HG03565 (cell line): Measurements from ENCODE around the gene TP63.

Experiments
- ATAC-seq: cut with Tn5 transposase; IDR thresholded peaks from one replicate; pipeline ENCODE4 v1.9.1; 2021; ENCODE audit warnings: mild to moderate bottlenecking, moderate library complexity; ENCODE audit not compliant: unreplicated experiment

TP63 gene

GRCh38 chr3:189842681-189843602 lies 211.8 kb downstream of the TP63 start:
- no peak for ATAC-seq

DNA sequence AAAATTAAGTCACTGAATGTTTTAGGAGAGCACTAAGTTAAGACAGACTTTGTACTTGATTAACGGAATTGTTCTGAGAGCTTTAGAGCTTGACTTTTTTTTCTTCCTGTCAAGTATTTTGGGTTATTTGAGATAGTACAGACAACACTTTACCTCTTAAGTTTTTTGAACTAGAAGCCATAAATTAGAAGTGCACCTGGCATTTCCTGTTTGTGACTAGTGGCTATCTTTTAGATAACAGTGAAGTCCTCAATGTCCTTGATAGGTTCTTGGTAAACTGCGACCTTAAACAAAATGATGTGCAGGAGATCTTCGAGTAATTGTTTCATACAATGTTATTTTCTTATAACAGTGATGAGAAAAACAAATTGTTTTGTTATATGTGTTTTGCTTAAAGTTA lies 213.9 kb downstream of the TP63 start:
- ATAC-seq = no peak

GRCh38 chr3:189848395-189849040 lies 217.3 kb downstream of the TP63 start:
- ATAC-seq = no peak

DNA sequence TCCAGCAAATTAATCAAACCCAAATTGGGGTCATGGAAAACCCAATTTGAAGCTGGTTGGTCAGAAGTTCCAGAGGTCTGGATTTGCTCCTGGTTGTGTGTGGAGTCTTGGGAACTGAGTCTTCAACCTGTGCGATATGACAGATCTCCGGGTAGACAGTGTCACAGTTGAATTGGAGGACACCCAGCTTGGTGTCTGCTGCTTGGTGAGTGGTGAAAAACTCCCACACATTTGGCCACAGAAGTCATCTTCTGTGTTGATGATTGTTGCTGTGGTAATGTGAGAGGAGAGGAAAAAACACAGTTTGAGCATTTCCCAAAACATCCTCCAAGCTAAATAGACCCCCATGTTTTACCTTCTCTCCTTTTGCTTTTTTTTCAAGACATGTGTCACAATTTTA lies 218.1 kb downstream of the TP63 start:
- ATAC-seq = no peak

DNA sequence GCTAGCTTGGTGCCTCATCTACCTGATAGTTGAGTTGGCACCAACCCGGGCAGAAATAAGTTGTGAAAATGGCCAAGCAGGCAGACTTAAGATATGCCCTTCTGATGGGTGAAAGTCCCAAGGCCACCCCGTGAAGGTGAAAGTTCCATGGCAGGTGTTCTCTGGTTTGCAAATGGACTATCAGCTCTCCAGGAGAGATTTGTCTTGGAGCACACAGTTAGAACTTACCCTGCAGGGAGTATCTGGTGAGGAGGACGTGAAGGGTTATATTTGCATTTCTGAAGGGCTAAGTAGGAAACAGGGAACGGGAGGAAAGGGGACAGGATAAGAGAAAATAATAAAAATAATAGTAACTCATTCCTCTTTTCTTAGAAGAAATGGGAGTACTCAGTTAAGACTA lies 220.5 kb downstream of the TP63 start:
- ATAC-seq = no peak

- ATAC-seq = no peak
Observed at GRCh38 chr3:189853906-189854305, 222.7 kb downstream of the TP63 start.

- ATAC-seq = no peak
Observed at GRCh38 chr3:189860296-189860695, 229.1 kb downstream of the TP63 start.

- no peak for ATAC-seq
Observed at GRCh38 chr3:189862385-189862998, 231.3 kb downstream of the TP63 start.

DNA sequence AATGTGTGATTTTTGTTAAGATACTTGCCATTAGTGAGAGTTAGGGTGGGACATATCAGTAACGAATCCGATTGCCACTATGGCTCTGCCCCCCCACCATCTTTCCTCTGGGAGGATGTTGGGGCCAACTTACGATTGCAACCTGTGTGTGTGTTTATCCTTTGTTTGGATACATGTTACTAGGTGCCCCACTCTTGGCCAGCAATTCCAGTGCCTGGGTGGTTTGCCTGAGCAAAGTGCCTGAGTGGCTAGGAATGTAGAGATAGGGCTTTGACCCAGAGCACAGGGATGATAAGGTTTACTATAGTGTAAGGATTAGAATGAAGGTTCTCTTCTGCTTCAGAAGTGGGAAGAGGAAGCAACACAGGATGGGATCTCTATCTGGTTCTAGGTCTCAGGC lies 231.8 kb downstream of the TP63 start:
- ATAC-seq = no peak

GRCh38 chr3:189868061-189868460 lies 236.9 kb downstream of the TP63 start:
- ATAC-seq = no peak

DNA sequence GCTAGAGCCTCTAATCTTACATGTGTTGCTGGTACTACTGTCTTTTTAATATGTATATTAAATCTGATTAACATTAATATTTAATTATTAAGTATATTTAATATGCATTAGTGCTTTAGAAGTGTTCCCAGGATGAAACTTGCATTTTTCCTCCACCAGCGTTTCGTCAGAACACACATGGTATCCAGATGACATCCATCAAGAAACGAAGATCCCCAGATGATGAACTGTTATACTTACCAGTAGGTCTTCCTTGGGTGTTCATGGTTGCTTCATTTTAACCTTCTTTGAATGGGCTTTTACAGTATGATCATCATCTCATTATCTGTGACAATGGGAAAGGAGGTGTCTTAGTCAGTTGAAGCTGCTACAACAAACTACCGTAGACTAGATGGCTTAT lies 238.0 kb downstream of the TP63 start:
- ATAC-seq = no peak

GRCh38 chr3:189871418-189871817 lies 240.2 kb downstream of the TP63 start:
- ATAC-seq = no peak

GRCh38 chr3:189883113-189883753 lies 252.0 kb downstream of the TP63 start:
- ATAC-seq = no peak

DNA sequence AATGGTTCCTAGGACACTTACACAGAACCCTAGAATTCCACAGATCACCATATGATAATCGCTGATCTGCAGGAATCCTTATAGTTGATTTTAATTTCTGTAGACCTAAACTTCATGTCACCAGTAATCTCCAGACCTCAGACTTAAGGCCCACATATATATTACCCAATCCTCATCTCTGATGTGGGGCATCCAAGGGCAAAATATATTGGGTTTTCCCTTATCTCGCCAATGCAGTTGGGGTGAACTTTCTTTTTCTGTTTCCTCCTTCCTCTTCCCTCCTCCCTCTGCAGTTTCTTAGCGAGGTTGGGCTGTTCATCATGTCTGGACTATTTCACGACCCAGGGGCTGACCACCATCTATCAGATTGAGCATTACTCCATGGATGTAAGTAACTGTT lies 259.3 kb downstream of the TP63 start:
- no peak for ATAC-seq

DNA sequence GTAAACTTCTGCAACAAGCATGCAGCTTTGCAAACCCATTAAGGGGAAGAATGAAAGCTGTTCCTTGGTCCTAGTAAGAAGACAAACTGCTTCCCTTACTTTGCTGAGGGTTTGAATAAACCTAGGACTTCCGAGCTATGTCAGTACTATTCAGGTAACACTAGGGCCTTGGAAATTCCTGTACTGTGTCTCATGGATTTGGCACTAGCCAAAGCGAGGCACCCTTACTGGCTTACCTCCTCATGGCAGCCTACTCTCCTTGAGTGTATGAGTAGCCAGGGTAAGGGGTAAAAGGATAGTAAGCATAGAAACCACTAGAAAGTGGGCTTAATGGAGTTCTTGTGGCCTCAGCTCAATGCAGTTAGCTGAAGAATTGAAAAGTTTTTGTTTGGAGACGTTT lies 265.3 kb downstream of the TP63 start:
- ATAC-seq = no peak

- ATAC-seq = no peak
Observed at GRCh38 chr3:189897406-189897805, 266.2 kb downstream of the TP63 start.

DNA sequence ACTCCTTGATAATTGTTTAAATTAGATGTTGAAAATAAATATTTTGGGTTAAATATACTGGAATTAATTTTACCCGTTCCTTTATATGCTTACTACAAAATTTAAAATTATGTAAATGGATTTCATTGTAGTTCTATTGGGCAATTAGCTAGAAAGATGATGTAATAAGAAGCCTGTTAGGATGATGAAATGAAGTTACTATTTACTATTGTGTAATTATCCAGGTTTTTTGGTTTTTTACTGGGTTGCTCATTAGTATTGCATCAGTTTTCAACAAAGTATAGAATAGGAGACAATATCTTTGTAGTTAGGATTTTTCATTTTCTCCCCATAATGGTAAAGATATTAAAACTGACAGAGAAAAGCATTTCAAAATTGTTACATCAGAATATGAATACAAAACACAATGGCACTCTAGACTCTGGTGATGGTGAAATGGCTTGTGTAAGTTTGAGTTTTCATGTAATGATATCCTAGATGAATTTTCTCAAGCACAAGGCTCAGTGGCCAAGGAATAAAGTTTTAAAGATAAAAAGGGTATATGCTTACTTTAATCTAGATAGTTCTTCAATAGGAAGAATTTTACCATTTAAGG lies 267.5 kb downstream of the TP63 start:
- no peak for ATAC-seq

- no peak for ATAC-seq
Observed at GRCh38 chr3:189899186-189899585, 268.0 kb downstream of the TP63 start.

- ATAC-seq = no peak
Observed at GRCh38 chr3:189900578-189900977, 269.4 kb downstream of the TP63 start.

- no peak for ATAC-seq
Observed at GRCh38 chr3:189901481-189901880, 270.3 kb downstream of the TP63 start.
